Measurements from ENCODE around the gene ST8SIA5. TPM values are rescaled to one million over a fixed set of nuclear protein-coding genes. Genes with fewer than 3 reads are reported as not detected.
"Not testable (repeated sequence)": the region's sequence is repeated elsewhere in the genome, so short reads cannot be mapped to it uniquely, and the experiment has no call there.

The ST8SIA5 gene, protein sequence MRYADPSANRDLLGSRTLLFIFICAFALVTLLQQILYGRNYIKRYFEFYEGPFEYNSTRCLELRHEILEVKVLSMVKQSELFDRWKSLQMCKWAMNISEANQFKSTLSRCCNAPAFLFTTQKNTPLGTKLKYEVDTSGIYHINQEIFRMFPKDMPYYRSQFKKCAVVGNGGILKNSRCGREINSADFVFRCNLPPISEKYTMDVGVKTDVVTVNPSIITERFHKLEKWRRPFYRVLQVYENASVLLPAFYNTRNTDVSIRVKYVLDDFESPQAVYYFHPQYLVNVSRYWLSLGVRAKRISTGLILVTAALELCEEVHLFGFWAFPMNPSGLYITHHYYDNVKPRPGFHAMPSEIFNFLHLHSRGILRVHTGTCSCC
- total RNA-seq (under 1 TPM in 3 of 4 donors, not detected in 1; under 0.01 to 0.81 (median 0.33) TPM), polyA plus RNA-seq (under 1 TPM in 1 of 3 donors, not detected in 2; 0.10 TPM)

DNA sequence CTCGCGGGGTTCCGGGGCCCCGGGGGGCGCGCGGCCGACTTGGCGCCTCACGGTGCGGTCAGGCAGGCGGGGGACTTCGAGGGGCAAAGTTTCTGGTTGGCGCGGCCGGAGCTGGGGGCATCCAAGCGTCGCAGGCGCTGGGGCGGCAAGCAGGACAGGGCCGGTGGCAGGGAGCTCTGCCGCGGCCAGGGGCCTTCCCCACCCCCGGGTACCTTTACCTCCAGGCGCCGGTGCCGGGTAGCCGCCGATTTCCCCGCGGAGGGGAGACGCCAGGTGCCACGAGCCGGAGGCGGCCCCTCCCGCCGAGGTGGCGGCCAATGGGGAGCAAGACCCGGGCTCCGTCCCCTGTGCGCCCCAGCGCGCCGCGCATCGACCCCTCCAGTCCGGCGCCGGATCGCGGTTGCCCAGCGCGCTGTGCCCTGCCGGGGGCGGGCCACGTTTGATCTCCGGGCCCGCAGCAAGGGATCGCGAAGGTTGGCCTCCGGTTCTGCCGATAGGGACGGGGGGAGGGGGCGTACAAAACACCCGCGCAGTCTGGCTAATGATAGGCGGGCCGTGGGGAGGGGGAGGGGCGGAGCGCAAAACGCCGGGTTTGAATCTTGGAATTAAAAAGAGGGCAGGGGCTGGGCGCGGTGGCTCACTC, at the start of gene ST8SIA5:
Gene ST8SIA5 (minus strand): TSS at position 495 of the 643 bp plus-strand sequence. CDS start 545 bp downstream, outside the sequence.
- H3K4me1 ChIP-seq = peaks cover 0 to 24% (median 22%) of the 10 kb centered on the region in 4 donors
- no peak for TF ChIP-seq CTCF (IDR thresholded peaks at IDR 0.05)
- TF ChIP-seq POLR2A (IDR thresholded peaks at IDR 0.05) = no peak
- no peak for TF ChIP-seq POLR2AphosphoS5 (IDR thresholded peaks at IDR 0.05)
- no peak for TF ChIP-seq EP300 (IDR thresholded peaks at IDR 0.05)
- no peak for DNase-seq
- no peaks in the 10 kb centered on the region for H3K36me3 ChIP-seq
- H3K27me3 ChIP-seq = peaks cover 25 to 67% (median 31%) of the 10 kb centered on the region in 3 donors
- H3K9me3 ChIP-seq = no peaks in the 10 kb centered on the region
- H3K27ac ChIP-seq = no peak within 1 kb of the TSS
- intact Hi-C loops (cut with DNase I) = no loop called here
- 1 to 5% methylated on average over 74 of the region's 74 CpGs for WGBS, 2 donors
- peak within 1 kb of the TSS in 3 of 4 donors; percentile 9 to 30 (median 30) for H3K4me3 ChIP-seq

DNA sequence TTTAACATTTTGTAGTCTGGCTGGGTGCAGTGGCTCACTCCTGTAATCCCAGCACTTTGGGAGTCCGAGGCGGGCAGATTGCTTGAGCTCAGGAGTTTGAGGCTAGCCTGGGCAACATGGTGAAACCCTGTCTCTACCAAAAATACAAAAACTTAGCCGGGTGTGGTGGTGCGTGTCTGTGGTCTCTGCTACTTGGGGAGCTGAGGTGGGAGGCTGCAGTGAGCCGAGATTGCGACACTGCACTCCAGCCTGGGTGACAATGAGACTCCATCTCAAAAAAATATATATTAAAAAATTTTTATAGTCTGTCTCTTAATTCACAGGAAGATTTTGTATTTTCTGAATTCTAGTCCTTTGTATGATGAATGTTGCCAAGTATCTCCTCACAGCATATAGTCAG, 39.1 kb upstream of the ST8SIA5 start:
- H3K4me3 ChIP-seq; H3K9me3 ChIP-seq; H3K36me3 ChIP-seq; H3K27me3 ChIP-seq; H3K4me1 ChIP-seq; DNase-seq; H3K27ac ChIP-seq; intact Hi-C loops (cut with DNase I): not testable (repeated sequence)
- WGBS, 2 donors = 91 to 98% methylated on average over 6 of the region's 6 CpGs

DNA sequence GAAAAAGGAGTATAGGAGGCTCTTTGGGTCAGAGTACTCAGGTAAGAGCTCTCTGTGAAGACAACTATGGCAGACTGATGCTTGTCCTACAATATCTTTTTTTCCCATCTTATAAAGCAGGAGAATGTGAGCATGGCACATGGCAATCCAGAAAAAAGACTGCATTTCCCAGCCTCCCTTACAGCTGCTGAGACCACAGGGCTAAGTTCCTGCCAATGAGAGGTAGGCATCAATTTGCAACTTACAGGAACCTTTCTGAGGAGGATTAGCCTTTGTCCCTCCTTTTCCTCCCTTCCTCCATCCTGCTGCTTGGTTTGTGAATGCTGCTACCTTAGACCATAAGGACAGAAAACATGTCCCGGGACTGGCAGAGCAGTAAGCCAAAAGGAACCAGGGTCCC, 37.8 kb upstream of the ST8SIA5 start:
- no peak for DNase-seq
- no peaks in the 10 kb centered on the region for H3K4me1 ChIP-seq
- WGBS, 2 donors = 83 to 92% methylated on average over 1 of the region's 1 CpG
- H3K9me3 ChIP-seq = no peaks in the 10 kb centered on the region
- no peaks in the 10 kb centered on the region for H3K27me3 ChIP-seq
- TF ChIP-seq POLR2A (IDR thresholded peaks at IDR 0.05) = no peak
- no peak for TF ChIP-seq EP300 (IDR thresholded peaks at IDR 0.05)
- no peak for TF ChIP-seq POLR2AphosphoS5 (IDR thresholded peaks at IDR 0.05)
- H3K36me3 ChIP-seq = no peaks in the 10 kb centered on the region
- no peak overlapping the region for H3K27ac ChIP-seq
- no peak overlapping the region for H3K4me3 ChIP-seq
- intact Hi-C loops (cut with DNase I) = no loop called here

GRCh38 chr18:46793565-46793964, 36.7 kb upstream of the ST8SIA5 start:
- intact Hi-C loops (cut with DNase I) = no loop called here
- TF ChIP-seq CTCF (IDR thresholded peaks at IDR 0.05) = no peak
- no peak for TF ChIP-seq POLR2AphosphoS5 (IDR thresholded peaks at IDR 0.05)
- no peak for TF ChIP-seq POLR2A (IDR thresholded peaks at IDR 0.05)
- TF ChIP-seq EP300 (IDR thresholded peaks at IDR 0.05) = no peak
- no peaks in the 10 kb centered on the region for H3K36me3 ChIP-seq
- DNase-seq = no peak
- H3K4me1 ChIP-seq = no peaks in the 10 kb centered on the region
- no peak overlapping the region for H3K27ac ChIP-seq
- 87 to 90% methylated on average over 3 of the region's 3 CpGs for whole genome bisulfite sequencing, 2 donors
- H3K4me3 ChIP-seq = no peak overlapping the region
- no peaks in the 10 kb centered on the region for H3K27me3 ChIP-seq
- no peaks in the 10 kb centered on the region for H3K9me3 ChIP-seq

GRCh38 chr18:46789088-46789487, 32.2 kb upstream of the ST8SIA5 start:
- DNase-seq = no peak
- Histone ChIP-seq H3K36me3 (no peaks in the 10 kb centered on the region), H3K27me3 (no peaks in the 10 kb centered on the region), H3K4me3 (no peak overlapping the region), H3K9me3 (peaks cover 0 to 3% (median 0%) of the 10 kb centered on the region in 4 donors), H3K27ac (no peak overlapping the region), H3K4me1 (no peaks in the 10 kb centered on the region)
- WGBS, 2 donors = 95 to 96% methylated on average over 4 of the region's 4 CpGs
- intact Hi-C loops (cut with DNase I) = no loop called here
- TF ChIP-seq CTCF (IDR thresholded peaks at IDR 0.05) (no peak), POLR2A (IDR thresholded peaks at IDR 0.05) (no peak), EP300 (IDR thresholded peaks at IDR 0.05) (no peak)

Measured in sigmoid colon (tissue), 7 donors.